ENCODE measurements around the gene THUMPD1.
"Not testable (repeated sequence)": the region's sequence is repeated elsewhere in the genome, so short reads cannot be mapped to it uniquely, and the experiment has no call there.

The THUMPD1 gene

GRCh38 chr16:20695024-20695423 lies 46.6 kb downstream of the THUMPD1 start:
- no peak for DNase-seq (ENCODE audit: low read depth, low spot score)

DNA sequence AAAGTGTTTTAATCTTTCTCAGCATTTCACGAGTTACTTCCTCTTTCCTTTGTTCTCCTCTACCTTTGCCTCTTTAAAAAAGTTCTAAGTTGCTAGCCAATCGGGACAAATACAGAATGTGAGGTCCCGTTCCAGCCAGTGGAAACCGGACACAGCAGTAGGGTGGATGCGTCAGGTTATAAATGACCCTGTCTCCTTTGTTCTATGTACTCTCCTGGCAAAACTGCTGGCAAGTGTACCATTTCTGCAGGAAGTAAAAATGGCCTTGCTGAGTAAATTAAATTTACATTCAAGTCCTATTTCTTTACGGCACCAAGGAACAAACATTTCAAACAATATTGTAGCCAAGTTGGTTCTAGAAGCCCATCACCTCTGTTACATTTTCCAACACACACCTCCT lies 47.5 kb downstream of the THUMPD1 start:
- DNase-seq (ENCODE audit: low read depth, low spot score) = not testable (repeated sequence)

DNA sequence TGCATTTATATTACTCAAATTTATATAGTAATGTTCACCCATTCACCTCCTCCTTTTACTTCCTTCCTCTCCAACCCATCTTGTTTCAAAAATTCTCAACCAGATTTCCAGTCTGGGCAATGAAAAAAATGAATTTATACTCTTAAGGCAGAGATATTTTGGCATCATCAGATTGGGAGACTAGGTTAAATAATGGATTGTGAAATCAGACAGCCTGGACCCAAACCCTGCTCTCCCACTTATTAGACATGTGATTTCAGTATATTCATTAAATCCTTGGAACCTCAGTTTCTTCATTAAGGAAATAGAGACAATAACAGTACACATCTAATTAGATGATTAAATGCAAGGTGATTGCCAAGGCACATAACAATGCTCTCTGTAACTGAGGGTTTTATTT lies 52.0 kb downstream of the THUMPD1 start:
- no peak for DNase-seq (ENCODE audit: low read depth, low spot score)

DNA sequence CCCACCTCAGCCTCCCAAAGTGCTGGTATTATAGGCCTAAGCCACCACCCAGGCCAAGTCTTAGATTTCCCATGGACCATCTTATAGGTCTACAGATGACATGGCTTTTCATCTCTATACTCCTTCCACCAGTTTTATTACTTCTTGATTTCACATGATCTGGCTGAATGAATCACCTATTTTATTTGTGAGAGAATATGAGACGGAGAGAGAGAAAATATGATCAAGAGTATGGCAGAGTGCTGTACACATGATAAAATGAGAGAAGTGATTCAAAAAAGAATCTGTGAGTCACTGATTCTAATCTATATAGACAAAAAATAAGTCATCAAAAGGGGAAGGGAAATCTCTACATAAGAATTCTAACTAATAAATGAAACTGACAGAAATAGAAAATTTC lies 57.8 kb downstream of the THUMPD1 start:
- DNase-seq (ENCODE audit: low read depth, low spot score) = no peak

Data from activated CD4-positive, CD25-positive, alpha-beta regulatory T cell treated with anti-CD3 and anti-CD28 coated beads, Interleukin-2, amount 50 U/mL, for 16 hours (primary cell).